Ascending aorta (tissue), 2 donors: Measurements from ENCODE around the gene CLEC4G. TPM values are rescaled to one million over a fixed set of nuclear protein-coding genes. Genes with fewer than 3 reads are reported as not detected.

ENCODE experiments used
- DNase-seq, 2 donors: peaks; one replicate each; pipeline ENCODE4 v3.0.0-alpha.2; 2019; ENCODE audit warnings: low spot score in 2 of 2
- H3K27ac ChIP-seq, 2 donors: fragments of 200-600 bp; sonication (generic); one replicate each; pipeline ENCODE4 v1.5.1; 2016 to 2017; ENCODE audit warnings: mild to moderate bottlenecking in 1 of 2
- H3K27me3 ChIP-seq: fragments of 200-600 bp; sonication (generic); one replicate; pipeline ENCODE4 v1.5.1; 2017
- H3K36me3 ChIP-seq, 2 donors: fragments of 200-600 bp; sonication (generic); one replicate each; pipeline ENCODE4 v1.5.1; 2016
- H3K4me1 ChIP-seq, 2 donors: fragments of 200-600 bp; sonication (generic); one replicate each; pipeline ENCODE4 v1.5.1; 2016 to 2017; ENCODE audit warnings: mild to moderate bottlenecking in 1 of 2
- H3K4me3 ChIP-seq, 2 donors: fragments of 200-600 bp; sonication (generic); one replicate each; pipeline ENCODE4 v1.5.1; 2016 to 2017; ENCODE audit warnings: mild to moderate bottlenecking in 1 of 2
- H3K9me3 ChIP-seq, 2 donors: fragments of 200-600 bp; sonication (generic); one replicate each; pipeline ENCODE4 v1.5.1; 2016
- CTCF ChIP-seq, 3 experiments: fragments of 200-600 bp in 2 of 3; fragments of 450-650 bp in 1 of 3; sonication (generic) in 2 of 3; IDR thresholded peaks; one replicate each; pipeline ENCODE4 v1.5.1; 2016 to 2019; ENCODE audit warnings: antibody characterized with exemption in 3 of 3, mild to moderate bottlenecking in 1 of 3, moderate library complexity in 1 of 3
- intact Hi-C: fragments of 100-400 bp; cut with DNase I; formaldehyde crosslinking; loops from one replicate; pipeline ENCODE4 v1.15.1; 2023
- total RNA-seq: library from RNA; depleted of rRNA; stranded (reverse); fragments of >200 nt; gene quantifications from one replicate; pipeline ENCODE4 v1.1.0, GENCODE V29; 2016

Gene CLEC4G
- total RNA-seq, 1 donor from 2014 or later: 1.7 TPM

GRCh38 chr19:7730286-7731217, 1.4 kb downstream of the CLEC4G start:
- DNase-seq: no peak
- H3K4me1 ChIP-seq: no peaks in the 10 kb centered on the region
- no peak for TF ChIP-seq CTCF (IDR thresholded peaks at IDR 0.05)
- H3K9me3 ChIP-seq: no peaks in the 10 kb centered on the region
- H3K4me3 ChIP-seq: peak overlapping the region in 1 of 2 donors; percentile 4
- no peaks in the 10 kb centered on the region for H3K27me3 ChIP-seq
- H3K36me3 ChIP-seq: no peaks in the 10 kb centered on the region
- H3K27ac ChIP-seq: no peak overlapping the region
- intact Hi-C loops: no loop called here

- intact Hi-C loops: no loop called here
- no peak for TF ChIP-seq CTCF (IDR thresholded peaks at IDR 0.05)
- DNase-seq: no peak
- H3K27me3 ChIP-seq: no peaks in the 10 kb centered on the region
- no peaks in the 10 kb centered on the region for H3K4me1 ChIP-seq
- no peak overlapping the region for H3K27ac ChIP-seq
- no peaks in the 10 kb centered on the region for H3K36me3 ChIP-seq
- H3K4me3 ChIP-seq: peak overlapping the region in 1 of 2 donors; percentile 4
- no peaks in the 10 kb centered on the region for H3K9me3 ChIP-seq
Measured at GRCh38 chr19:7729831-7730285, 2.1 kb downstream of the CLEC4G start.

- TF ChIP-seq CTCF (IDR thresholded peaks at IDR 0.05): no peak
- Histone ChIP-seq H3K27ac (no peak overlapping the region), H3K27me3 (no peaks in the 10 kb centered on the region), H3K9me3 (no peaks in the 10 kb centered on the region), H3K4me3 (no peak overlapping the region), H3K4me1 (no peaks in the 10 kb centered on the region), H3K36me3 (no peaks in the 10 kb centered on the region)
- intact Hi-C loops: no loop called here
- no peak for DNase-seq
Measured at GRCh38 chr19:7729211-7729610, 2.7 kb downstream of the CLEC4G start.

GRCh38 chr19:7725791-7726190, 6.1 kb downstream of the CLEC4G start:
- Histone ChIP-seq H3K4me1 (no peaks in the 10 kb centered on the region), H3K27me3 (no peaks in the 10 kb centered on the region), H3K27ac (no peak overlapping the region), H3K4me3 (no peak overlapping the region), H3K36me3 (no peaks in the 10 kb centered on the region), H3K9me3 (no peaks in the 10 kb centered on the region)
- no peak for TF ChIP-seq CTCF (IDR thresholded peaks at IDR 0.05)
- intact Hi-C loops: no loop called here
- DNase-seq: no peak

- Histone ChIP-seq H3K9me3 (no peaks in the 10 kb centered on the region), H3K4me3 (no peak overlapping the region), H3K27ac (no peak overlapping the region), H3K4me1 (no peaks in the 10 kb centered on the region), H3K36me3 (no peaks in the 10 kb centered on the region), H3K27me3 (no peaks in the 10 kb centered on the region)
- intact Hi-C loops: no loop called here
- TF ChIP-seq CTCF (IDR thresholded peaks at IDR 0.05): no peak
- DNase-seq: no peak
Measured at GRCh38 chr19:7722231-7722651, 9.7 kb downstream of the CLEC4G start.
